ENCODE measurements around the gene CACUL1.
A peak's percentile ranks its signal among the peaks of the same experiment; 100 is the strongest.
"Not testable (repeated sequence)": the region's sequence is repeated elsewhere in the genome, so short reads cannot be mapped to it uniquely, and the experiment has no call there.

Gene CACUL1

DNA sequence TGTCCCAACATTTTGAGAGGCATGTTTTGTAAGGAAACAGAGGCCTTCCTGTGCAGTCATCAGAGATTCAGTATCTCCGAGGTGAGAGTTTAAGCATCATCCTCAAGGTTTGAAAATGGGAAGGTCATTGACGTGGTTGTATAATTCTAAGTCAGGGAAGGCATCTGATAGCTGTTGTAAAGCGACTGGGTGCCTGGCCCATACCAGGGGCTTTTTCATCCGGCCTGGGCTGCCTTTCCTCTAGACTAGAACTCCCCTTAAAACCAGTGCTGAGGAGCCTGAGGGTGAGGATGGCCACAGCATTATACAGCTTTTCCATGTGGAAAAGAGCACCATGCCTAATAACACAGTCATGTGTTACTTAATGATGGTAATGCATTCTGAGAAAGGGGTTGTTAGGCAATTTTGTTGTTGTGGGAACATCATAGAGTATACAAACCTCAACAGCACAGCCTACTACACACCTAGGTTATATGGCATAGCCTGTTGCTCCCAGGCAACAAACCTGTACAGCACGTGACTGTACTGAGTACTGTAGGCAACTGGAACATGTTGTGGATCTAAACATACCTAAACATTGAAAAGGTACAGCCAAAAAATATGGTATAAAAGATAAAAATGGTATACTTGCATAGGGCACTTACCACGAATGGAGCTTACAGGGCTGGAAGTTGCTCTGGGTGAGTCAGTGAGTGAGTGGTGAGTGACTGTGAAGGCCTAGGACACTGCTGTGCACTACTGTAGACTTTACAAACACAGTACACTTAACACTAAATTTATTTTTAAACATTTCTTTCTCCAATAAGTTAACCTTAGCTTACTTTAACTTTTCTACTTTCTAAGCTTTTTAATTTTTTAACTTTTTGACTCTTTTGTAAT is 13.5 kb upstream of the CACUL1 start:
- no peak for DNase-seq

GRCh38 chr10:118767297-118768040 is 12.7 kb upstream of the CACUL1 start:
- DNase-seq, result no peak

DNA sequence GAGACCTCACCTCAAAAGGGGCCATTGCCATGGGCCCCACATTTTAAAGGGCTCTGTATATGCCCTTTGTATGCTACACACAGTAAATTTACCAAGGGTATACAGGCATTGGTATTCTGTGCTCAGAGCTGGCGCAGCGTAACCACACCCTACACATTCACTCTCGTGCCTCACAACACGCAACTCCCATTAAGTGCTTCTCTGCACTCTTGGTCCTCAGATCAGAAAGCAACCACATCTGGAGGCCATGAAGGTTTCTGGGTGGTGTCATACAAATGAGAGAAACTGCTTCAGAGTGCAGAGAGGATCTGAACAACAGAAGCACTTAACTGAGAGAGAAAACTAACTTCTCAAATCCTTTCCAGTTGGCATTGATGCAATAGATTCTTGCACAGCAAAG is 9.4 kb upstream of the CACUL1 start:
- DNase-seq, result no peak

DNA sequence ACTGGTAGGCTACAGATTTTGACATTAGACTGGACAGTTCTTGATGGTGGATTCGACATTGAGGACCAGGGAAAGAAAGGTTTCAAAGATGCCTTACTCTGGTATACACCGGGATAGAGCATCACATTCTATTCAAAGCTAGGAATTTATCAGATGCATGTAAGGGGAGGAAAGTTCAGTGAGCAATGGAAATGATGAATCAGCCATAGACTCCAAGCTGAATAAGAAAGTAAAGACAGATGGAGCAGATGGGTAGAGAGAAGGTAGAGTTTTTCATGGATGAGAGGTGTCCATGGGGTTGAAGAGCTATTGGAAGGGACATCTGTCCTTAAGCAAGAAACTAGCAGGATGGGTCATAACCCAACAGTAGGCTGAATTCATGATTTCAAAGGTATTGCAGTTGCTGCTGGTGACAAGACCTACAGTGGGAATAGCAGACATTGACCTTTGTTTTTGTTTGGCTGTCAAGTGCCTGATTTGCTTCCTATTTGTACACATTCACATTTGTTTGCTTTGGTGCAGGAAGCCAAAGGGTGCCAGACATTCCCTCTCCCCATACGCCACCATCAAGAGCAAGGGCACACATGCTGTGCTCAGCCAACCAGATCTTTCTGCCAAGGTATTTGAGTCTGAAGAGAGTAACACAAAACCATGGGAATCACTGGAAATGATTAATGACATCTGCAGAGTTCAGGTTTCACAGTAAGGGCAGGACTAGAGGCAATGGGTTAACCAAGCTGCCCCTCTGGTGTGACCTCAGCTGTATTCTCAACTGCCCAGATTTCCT is 8.6 kb upstream of the CACUL1 start:
- DNase-seq, result no peak

- no peak for DNase-seq
Measured at GRCh38 chr10:118760265-118760664, 5.5 kb upstream of the CACUL1 start.

- no peak for DNase-seq
Measured at GRCh38 chr10:118758449-118758848, 3.7 kb upstream of the CACUL1 start.

DNA sequence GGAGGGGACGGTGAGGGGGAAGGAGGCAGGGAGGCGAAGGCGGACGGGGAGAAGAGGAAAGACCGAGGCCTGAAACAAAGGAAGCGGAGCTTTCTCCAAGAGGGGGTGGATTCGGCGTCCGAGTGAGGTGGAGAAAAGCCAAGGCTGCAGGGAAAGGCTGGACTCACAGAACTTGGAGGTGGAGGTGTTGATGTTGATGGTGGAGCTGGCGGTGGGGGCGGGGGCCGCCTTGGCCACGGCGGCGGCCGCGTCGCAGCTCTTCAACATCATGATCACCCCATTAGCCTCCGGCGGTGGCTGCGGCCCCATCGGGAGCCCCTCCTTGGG is 578 bp downstream of the CACUL1 start:
- peak in 1 of 2 donors; percentile 20 for DNase-seq

DNA sequence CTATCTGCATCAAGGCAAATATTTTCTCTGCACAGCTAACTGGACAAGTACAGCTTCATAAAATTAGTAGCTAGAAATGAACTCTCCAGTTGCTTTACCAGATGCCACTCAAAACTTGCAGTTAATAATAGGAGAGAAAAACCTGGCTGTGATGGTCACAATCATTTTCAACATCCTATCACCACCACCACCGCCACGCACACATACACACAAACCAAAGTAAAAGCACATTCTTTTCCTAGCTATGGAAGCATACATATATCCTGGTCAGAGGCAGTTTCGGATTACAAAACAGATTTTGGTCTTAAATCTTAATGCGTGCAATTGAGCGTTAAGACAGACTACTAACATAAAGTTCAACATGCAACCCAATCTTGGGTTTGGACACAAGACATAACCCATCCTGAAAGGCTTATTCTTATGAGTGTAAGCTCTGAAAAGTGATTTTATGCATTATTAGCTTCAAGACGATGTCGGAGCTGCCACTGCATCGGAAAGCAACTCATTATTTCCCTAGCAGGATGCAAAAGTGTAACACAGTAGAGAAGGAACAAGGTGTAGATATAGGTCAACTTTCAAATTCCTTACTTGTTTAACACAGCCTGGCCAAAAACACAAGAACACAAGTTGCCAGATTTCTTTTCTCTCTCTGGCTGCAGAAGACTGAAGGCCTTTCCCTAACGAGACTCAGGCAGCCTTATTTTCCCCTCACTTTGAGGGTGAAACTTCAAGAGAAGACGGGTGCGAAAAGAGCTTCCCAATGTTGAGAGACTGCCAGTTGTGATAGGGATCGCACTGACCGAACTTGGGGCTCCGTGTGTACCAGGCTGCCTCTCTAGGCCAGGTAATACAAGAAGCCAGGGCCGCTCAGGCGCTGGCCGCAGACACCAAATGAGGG is 1.2 kb downstream of the CACUL1 start:
- DNase-seq, result peak in 1 of 2 donors; percentile 34

DNA sequence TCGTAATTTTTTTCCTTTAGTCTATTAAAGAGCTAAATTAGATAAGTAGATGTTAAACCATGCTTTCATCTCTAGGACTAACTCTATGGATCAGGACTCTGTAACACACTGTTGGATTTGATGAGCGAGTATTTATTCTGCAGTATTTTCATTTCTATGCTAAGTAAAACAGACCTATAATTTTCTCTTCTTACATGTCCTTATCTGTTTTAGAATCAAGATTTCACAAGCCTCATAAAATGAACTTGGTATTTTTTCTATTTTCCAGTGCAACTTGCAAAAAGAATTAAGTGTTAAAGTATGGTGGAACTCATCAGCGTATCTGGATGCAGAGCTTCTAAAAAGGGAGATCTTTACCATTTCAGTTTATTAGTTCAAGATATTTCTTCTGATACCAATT is 2.4 kb downstream of the CACUL1 start:
- no peak for DNase-seq

DNA sequence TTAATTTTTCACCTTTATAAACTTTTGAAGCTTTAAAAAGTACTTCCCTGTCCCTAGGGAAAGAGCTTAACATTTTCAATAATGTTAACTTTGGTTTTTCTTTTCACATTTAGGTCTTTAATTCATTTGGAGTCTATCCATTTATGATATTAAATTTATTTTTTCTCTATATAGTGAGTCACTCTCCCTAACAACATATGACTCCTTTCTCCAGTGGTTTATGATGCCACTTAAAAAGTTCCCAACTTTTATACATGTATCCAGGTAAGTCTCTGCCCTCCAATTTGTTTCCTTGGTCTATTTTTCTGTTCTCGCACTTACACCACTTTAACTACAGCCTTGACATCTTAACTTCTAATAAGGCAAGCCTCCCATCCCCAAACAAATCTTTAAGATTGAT is 3.5 kb downstream of the CACUL1 start:
- no peak for DNase-seq

DNA sequence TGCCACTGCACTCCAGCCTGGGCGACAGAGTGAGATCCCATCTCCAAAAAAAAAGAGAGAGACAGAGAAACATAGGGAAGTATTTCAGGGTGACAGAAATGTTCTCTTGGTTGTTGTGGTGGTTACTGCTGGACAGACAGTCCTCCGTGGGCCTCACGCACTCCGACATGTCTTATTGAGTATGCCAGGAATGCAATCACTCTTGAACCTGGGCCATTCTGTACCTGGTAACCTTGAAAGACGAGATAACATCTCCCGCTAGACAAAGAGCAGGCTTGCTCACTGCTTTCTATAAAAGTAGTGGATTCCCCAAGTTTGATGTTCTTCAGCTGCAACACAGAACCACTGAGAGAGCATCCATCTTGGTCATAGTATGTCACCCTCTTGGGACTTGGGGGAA is 6.7 kb downstream of the CACUL1 start:
- DNase-seq, result no peak

DNA sequence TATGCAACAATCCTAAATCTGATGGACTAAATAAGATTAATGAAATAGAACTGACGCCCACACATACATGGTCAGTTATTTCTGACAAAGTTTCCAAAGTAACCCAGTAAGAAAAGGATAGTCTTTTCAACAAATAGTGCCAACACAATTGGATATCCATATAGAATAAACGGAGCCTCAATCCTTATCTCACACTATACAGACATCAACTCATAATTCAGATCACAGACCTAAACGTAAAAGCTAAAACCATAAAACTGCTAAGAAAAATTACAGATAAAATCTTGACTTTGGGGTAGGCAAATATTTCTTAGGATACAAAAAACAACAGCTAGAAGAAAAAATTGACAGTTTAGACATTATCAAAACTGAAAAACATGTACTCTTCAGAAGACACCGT is 8.5 kb downstream of the CACUL1 start:
- no peak for DNase-seq

DNA sequence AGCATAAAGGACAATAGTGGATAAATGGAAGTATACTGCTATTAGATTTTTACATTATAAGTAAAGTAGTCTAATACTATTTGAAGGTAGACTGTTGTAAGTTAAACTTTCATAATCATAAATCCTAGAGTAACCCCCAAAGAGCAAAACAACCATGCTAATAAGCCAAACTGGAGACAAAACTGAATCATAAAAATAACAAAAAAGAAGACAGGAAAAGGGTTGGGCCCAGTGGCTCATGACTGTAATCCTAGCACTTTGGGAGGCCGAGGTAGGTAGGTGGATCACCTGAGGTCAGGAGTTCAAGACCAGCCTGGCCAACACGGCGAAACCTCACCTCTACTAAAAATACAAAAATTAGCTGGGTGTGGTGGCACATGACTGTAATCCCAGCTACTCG is 9.7 kb downstream of the CACUL1 start:
- DNase-seq, result no peak

GRCh38 chr10:118744346-118744918 is 10.3 kb downstream of the CACUL1 start:
- DNase-seq, result not testable (repeated sequence)

DNA sequence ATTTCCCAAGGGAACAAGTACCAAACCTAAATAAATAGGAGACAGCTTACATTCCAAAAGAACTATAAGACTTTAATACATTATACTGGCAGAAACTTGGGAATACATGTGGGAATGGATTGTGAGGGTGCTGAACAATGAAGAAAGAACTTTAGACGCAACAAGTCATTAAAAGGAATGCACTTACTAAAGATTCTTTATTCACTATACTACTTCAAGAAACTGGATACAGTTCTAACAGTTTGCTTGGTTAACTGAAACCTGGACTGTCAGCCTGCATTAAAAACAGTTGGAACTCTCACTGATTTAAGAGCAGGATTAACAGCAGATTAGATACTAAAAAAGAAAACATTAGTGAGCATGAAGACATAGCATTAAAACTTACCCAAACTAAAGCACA is 12.0 kb downstream of the CACUL1 start:
- no peak for DNase-seq

DNA sequence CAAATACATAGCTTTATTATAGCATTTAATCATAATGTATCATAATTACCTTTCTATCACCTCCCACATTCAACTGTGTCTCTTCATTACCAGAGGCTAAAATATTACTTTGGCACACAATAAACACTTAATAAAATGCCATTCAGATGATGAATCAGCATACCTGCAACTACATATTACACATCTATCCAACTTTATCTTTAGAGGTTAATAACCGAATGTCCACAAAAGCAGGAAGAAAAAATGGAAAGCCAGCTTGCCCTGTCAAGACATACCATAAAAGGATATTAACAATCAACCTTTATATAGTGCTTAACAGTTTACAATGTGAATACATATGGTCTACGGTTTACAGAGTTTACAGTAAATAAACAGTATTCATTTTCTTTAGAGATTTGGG is 12.7 kb downstream of the CACUL1 start:
- DNase-seq, result no peak

DNA sequence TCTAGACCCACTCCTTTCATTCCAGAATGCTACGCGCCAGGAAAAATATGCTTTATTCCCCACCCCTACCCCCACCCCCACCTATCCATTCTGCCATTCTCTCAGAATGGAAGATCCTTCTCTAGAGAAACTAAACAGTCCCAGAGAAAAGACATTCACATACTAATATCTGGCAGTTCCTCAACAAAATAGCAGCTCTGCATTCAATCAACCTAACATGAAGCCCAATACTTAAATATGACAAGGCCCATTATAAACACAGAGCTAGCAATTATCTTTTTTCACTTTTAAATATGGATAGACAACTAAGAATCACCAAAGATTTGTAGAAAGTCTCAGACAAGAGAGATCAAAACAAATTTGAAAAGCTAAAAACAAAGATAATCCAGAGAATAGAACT is 16.4 kb downstream of the CACUL1 start:
- no peak for DNase-seq

DNA sequence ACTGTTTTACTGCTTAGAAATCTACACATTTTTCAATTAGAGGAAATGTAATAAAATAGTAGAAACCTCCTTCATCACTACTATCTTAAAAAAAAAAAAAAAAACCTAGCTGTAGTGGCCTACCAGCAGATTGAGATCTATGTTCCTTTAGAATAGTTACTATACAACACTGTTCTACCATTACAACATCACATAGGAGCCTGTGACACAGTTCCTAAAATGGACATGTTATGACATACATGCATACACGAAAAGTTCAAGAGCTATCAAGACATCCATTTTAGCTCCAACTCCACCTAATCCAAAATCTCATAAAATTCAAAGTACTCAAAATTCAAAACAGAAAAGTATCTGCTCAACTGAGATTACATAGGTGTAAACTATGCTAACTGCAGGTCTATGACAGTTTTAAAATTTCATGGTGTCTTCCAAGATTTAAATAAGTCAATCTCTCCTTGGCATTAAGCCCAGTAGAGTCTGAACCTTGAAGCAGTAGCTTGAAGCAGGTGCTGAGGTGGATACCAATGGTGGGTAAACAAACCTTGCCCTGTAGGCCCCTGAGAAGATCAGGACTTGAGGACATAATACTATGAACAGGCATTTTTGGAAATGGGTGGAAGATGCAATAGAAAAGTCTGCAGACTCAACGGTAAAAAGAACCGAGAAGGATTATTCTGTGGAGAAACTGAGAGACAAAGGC is 17.0 kb downstream of the CACUL1 start:
- DNase-seq, result no peak

DNA sequence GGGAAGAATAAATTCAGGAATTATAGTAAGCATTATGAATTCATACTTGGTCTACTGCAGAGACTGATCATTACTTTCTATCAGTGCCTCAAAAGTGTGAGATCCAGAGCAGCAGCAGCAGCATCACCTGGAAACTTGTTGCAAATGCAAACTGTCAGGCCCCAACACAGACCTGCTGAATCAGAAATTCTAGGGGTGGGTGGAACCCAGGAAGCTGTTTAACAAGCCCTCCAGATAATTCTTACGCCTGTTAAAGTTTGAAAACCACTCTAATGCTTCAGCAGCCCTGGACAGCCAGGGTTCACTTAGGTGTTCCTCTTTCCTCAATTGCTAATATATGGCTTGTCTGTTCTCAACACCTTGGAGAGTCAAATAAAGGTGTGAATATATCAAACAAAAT is 19.5 kb downstream of the CACUL1 start:
- DNase-seq, result no peak

DNA sequence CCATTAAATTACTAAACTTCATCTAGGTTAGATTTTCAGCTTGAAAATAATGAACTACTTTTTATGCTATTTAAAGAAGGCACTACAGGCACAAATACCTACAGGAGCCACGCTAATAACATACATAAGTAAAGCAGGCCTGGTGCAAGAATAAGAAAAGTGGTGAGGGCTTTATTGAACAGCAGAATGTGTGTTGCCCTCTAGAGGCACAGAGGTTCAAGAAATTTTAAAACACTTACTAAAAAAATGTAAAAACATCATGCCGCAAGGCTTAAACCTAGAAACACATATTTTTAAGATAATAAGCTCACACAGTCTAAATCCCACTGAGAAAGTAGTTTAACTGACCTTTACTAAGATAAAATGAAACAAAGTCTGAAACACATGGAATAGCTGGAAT is 20.3 kb downstream of the CACUL1 start:
- no peak for DNase-seq
